ENCODE data around the gene ASPSCR1. TPM values are rescaled to one million over a fixed set of nuclear protein-coding genes. Genes with fewer than 3 reads are reported as not detected.

Gene ASPSCR1
- total and polyA plus RNA-seq, 2 of the 8 experiments (the other 6 are each of a cell fraction or from before 2014, with no cell fraction given), result 33.3 to 43.7 TPM

DNA sequence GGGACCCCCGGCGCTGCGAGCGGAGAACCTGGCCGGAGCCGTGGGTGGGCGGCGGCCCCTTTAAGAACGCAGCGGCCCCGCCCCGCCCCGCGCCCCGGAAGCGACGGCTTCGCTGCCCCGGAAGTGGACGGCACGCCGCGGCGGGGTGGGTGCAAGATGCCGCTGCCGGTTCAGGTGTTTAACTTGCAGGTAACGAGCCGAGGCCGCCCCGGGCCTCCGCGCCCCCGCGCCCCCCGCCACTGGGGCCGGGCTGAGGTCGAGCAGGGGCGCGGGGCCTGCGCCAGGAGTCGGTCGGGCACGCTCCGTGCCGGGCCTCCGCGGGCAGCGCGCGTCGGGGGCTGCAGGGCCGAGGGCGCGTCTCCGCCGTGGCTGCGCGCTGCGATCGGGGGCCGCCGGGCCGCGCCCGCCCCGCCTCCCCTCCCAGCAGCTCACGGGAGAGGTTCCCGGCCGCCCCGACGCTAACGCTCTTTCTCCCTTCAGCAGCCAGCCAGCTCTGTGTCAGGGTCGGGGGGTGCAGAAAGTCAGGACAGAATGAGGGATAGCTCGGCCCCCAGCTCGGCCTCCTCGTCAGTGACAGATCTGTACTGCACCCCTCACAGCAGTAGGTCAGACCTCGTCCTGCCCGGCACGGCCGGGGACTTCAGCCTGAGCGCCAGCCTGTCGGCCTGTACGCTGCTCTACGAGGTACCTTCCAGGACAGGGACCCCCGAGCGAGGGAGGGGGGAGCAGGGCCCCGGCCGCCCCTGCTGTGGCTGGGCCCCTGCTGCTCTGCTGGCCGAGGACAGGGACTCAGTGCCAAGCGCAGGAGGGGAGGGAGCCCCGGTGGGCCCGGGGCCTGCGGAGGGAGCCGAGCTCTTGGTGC lies 74.6 kb downstream of the ASPSCR1 start, which contains the start of the genes GPS1 and RFNG (continued):
- TF ChIP-seq, protein P1, sequence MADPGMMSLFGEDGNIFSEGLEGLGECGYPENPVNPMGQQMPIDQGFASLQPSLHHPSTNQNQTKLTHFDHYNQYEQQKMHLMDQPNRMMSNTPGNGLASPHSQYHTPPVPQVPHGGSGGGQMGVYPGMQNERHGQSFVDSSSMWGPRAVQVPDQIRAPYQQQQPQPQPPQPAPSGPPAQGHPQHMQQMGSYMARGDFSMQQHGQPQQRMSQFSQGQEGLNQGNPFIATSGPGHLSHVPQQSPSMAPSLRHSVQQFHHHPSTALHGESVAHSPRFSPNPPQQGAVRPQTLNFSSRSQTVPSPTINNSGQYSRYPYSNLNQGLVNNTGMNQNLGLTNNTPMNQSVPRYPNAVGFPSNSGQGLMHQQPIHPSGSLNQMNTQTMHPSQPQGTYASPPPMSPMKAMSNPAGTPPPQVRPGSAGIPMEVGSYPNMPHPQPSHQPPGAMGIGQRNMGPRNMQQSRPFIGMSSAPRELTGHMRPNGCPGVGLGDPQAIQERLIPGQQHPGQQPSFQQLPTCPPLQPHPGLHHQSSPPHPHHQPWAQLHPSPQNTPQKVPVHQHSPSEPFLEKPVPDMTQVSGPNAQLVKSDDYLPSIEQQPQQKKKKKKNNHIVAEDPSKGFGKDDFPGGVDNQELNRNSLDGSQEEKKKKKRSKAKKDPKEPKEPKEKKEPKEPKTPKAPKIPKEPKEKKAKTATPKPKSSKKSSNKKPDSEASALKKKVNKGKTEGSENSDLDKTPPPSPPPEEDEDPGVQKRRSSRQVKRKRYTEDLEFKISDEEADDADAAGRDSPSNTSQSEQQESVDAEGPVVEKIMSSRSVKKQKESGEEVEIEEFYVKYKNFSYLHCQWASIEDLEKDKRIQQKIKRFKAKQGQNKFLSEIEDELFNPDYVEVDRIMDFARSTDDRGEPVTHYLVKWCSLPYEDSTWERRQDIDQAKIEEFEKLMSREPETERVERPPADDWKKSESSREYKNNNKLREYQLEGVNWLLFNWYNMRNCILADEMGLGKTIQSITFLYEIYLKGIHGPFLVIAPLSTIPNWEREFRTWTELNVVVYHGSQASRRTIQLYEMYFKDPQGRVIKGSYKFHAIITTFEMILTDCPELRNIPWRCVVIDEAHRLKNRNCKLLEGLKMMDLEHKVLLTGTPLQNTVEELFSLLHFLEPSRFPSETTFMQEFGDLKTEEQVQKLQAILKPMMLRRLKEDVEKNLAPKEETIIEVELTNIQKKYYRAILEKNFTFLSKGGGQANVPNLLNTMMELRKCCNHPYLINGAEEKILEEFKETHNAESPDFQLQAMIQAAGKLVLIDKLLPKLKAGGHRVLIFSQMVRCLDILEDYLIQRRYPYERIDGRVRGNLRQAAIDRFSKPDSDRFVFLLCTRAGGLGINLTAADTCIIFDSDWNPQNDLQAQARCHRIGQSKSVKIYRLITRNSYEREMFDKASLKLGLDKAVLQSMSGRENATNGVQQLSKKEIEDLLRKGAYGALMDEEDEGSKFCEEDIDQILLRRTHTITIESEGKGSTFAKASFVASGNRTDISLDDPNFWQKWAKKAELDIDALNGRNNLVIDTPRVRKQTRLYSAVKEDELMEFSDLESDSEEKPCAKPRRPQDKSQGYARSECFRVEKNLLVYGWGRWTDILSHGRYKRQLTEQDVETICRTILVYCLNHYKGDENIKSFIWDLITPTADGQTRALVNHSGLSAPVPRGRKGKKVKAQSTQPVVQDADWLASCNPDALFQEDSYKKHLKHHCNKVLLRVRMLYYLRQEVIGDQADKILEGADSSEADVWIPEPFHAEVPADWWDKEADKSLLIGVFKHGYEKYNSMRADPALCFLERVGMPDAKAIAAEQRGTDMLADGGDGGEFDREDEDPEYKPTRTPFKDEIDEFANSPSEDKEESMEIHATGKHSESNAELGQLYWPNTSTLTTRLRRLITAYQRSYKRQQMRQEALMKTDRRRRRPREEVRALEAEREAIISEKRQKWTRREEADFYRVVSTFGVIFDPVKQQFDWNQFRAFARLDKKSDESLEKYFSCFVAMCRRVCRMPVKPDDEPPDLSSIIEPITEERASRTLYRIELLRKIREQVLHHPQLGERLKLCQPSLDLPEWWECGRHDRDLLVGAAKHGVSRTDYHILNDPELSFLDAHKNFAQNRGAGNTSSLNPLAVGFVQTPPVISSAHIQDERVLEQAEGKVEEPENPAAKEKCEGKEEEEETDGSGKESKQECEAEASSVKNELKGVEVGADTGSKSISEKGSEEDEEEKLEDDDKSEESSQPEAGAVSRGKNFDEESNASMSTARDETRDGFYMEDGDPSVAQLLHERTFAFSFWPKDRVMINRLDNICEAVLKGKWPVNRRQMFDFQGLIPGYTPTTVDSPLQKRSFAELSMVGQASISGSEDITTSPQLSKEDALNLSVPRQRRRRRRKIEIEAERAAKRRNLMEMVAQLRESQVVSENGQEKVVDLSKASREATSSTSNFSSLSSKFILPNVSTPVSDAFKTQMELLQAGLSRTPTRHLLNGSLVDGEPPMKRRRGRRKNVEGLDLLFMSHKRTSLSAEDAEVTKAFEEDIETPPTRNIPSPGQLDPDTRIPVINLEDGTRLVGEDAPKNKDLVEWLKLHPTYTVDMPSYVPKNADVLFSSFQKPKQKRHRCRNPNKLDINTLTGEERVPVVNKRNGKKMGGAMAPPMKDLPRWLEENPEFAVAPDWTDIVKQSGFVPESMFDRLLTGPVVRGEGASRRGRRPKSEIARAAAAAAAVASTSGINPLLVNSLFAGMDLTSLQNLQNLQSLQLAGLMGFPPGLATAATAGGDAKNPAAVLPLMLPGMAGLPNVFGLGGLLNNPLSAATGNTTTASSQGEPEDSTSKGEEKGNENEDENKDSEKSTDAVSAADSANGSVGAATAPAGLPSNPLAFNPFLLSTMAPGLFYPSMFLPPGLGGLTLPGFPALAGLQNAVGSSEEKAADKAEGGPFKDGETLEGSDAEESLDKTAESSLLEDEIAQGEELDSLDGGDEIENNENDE (IDR thresholded peaks at IDR 0.05; ENCODE audit: insufficient replicate concordance, low read length), result no peak
- TF ChIP-seq, protein P2, sequence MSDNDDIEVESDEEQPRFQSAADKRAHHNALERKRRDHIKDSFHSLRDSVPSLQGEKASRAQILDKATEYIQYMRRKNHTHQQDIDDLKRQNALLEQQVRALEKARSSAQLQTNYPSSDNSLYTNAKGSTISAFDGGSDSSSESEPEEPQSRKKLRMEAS (IDR thresholded peaks at IDR 0.05), result peak; percentile 7; the same call in 1 of the 2 replicates
- peak; percentile 38 for TF ChIP-seq KDM4A (IDR thresholded peaks at IDR 0.05; ENCODE audit: low read depth, low read length, severe bottlenecking)
- TF ChIP-seq CREB1 (IDR thresholded peaks at IDR 0.05), result peak; percentile 50; the same call in 1 of the 2 replicates
- TF ChIP-seq, protein P3, sequence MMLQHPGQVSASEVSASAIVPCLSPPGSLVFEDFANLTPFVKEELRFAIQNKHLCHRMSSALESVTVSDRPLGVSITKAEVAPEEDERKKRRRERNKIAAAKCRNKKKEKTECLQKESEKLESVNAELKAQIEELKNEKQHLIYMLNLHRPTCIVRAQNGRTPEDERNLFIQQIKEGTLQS (IDR thresholded peaks at IDR 0.05; ENCODE audit: insufficient read depth, low read depth, low read length), result no peak
- peak; percentile 87 for TF ChIP-seq GABPA (IDR thresholded peaks at IDR 0.05; ENCODE audit: borderline replicate concordance, insufficient read depth, low read length)
- TF ChIP-seq SIN3A (conservative IDR thresholded peaks at IDR 0.05 in 1 of 2, IDR thresholded peaks at IDR 0.05 in 1 of 2; ENCODE audit: low read depth in 1 of 2, low read length in 2 of 2), result peak in 1 of 2 experiments; percentile 62; a peak in 2 of 4 replicates
- no peak for TF ChIP-seq NANOG (IDR thresholded peaks at IDR 0.05; ENCODE audit: insufficient read depth, low read depth, low read length, poor library complexity, severe bottlenecking)
